ENCODE results near the gene PEX12. TPM values are rescaled to one million over a fixed set of nuclear protein-coding genes. Genes with fewer than 3 reads are reported as not detected.

Gene PEX12
- total and polyA plus RNA-seq, 2 of the 4 experiments (the other 2 are of a cell fraction): 4.5 to 7.9 TPM

GRCh38 chr17:35607239-35607847, 29.0 kb upstream of the PEX12 start:
- no peaks in the 10 kb centered on the region for H3K27me3 ChIP-seq (ENCODE audit: control insufficient read depth, insufficient read depth, low read length)
- peaks cover 10% of the 10 kb centered on the region for H3K4me1 ChIP-seq (ENCODE audit: control insufficient read depth, insufficient read depth, low read length)
- no peak overlapping the region for H2AK5ac ChIP-seq (ENCODE audit: low read depth, low read length)
- 0 out of 2 replicates have a peak overlapping the region, but pooled peaks have one; percentile 40 for H2BK20ac ChIP-seq (ENCODE audit: low read depth, low read length)
- peak overlapping the region; percentile 13 for H3K4me2 ChIP-seq (ENCODE audit: low read depth, low read length)
- in situ Hi-C loops (cut with MboI; ENCODE audit: low sequenced_read_pairs): no loop called here
- peak; percentile 43 for DNase-seq
- ChIA-PET CTCF (interaction anchor here (0.6 to 1.9 kb wide), 7 partner anchors 12 to 966 kb away, joined by 3 to 11 read pairs (median 5); no protein-coding TSS in a partner anchor), POLR2A (ENCODE audit: unreplicated experiment) (interaction anchor here (0.6 kb wide), 1 partner anchor 15 kb away, joined by 4 read pairs; no protein-coding TSS in a partner anchor)
- intact Hi-C loops (cut with micrococcal nuclease): no loop called here
- no TSS peak for BruUV-seq (replicated peaks)
- peak overlapping the region; percentile 85; the same call in 1 of the 2 replicates for H4K5ac ChIP-seq (ENCODE audit: low read depth, low read length)
- ATAC-seq (ENCODE audit: low read depth): peak; percentile 86
- 0 out of 2 replicates have a peak overlapping the region, but pooled peaks have one; percentile 47 for H3K56ac ChIP-seq (ENCODE audit: extremely low read depth, insufficient read depth, low read length)
- H2BK5ac ChIP-seq (ENCODE audit: low read depth, low read length, poor library complexity, severe bottlenecking): peak overlapping the region; percentile 92
- no peak overlapping the region for H3K4me3 ChIP-seq (ENCODE audit: insufficient read depth, low read depth, low read length)
- H2AK9ac ChIP-seq (replicated peaks; ENCODE audit: low read depth, low read length, poor library complexity): peak overlapping the region; percentile 45
- H3K18ac ChIP-seq (ENCODE audit: low read depth, low read length): peak overlapping the region; percentile 35
- peak overlapping the region; percentile 39 for H3K9ac ChIP-seq (ENCODE audit: low read depth, low read length)
- H2AFZ ChIP-seq (replicated peaks; ENCODE audit: low read length, poor library complexity): no peak overlapping the region
- peak overlapping the region; percentile 25; the same call in 1 of the 2 replicates for H3K23ac ChIP-seq (ENCODE audit: low read depth, low read length)
- dilution Hi-C loops (cut with HindIII; ENCODE audit: low sequenced_read_pairs, unreplicated experiment): no loop called here
- H2BK120ac ChIP-seq (ENCODE audit: low read depth, low read length): peak overlapping the region; percentile 73
- TF ChIP-seq RFX5 (IDR thresholded peaks at IDR 0.05; ENCODE audit: low read depth, low read length) (no peak), MAZ (IDR thresholded peaks at IDR 0.05; ENCODE audit: borderline replicate concordance, low read depth, low read length) (no peak), NFE2L2 (IDR thresholded peaks at IDR 0.05; ENCODE audit: low read depth, low read length) (no peak), BHLHE40 (IDR thresholded peaks at IDR 0.05; ENCODE audit: low read depth, low read length) (no peak), POLR2A (IDR thresholded peaks at IDR 0.05; ENCODE audit: low read depth, low read length) (no peak), CHD1 (IDR thresholded peaks at IDR 0.05; ENCODE audit: low read depth, low read length) (no peak), MXI1 (IDR thresholded peaks at IDR 0.05; ENCODE audit: borderline replicate concordance, low read depth, low read length) (no peak), CTCF (conservative IDR thresholded peaks at IDR 0.05; ENCODE audit: low read depth, low read length) (no peak), SMC3 (IDR thresholded peaks at IDR 0.05; ENCODE audit: low read depth, low read length) (no peak), FOS (IDR thresholded peaks at IDR 0.05; ENCODE audit: low read depth, low read length) (no peak), MAFK (IDR thresholded peaks at IDR 0.05; ENCODE audit: low read depth, low read length) (no peak), RCOR1 (IDR thresholded peaks at IDR 0.05; ENCODE audit: insufficient replicate concordance, low read length) (no peak)
- H3K4ac ChIP-seq (ENCODE audit: low read depth, low read length): peak overlapping the region; percentile 64
- H3K14ac ChIP-seq (replicated peaks; ENCODE audit: low read depth, low read length): peak overlapping the region; percentile 66
- H3K36me3 ChIP-seq (ENCODE audit: control insufficient read depth, insufficient read depth, low read length): peaks cover 29% of the 10 kb centered on the region
- H2BK15ac ChIP-seq (ENCODE audit: low read depth, low read length): no peak overlapping the region
- peak overlapping the region; percentile 82; the same call in 1 of the 2 replicates for H3K27ac ChIP-seq (ENCODE audit: insufficient read depth, low read length)
- H4K91ac ChIP-seq (ENCODE audit: insufficient read depth, low read depth, low read length): peak overlapping the region; percentile 39; the same call in 1 of the 2 replicates
- H3K9me1 ChIP-seq (ENCODE audit: insufficient read depth, low read length): 0 out of 2 replicates have a peak, but pooled peaks cover 5% of the 10 kb centered on the region
- no peaks in the 10 kb centered on the region for H4K20me1 ChIP-seq (ENCODE audit: insufficient read depth, low read length)
- peak overlapping the region in 1 of 2 experiments; percentile 63; a peak in 1 of 4 replicates for H4K8ac ChIP-seq (ENCODE audit: low read depth in 2 of 2, low read length in 2 of 2)
- H3K79me1 ChIP-seq (ENCODE audit: low read depth in 1 of 2, low read length in 2 of 2): peaks cover 29 to 30% of the 10 kb centered on the region in 2 experiments
- no peaks in the 10 kb centered on the region for H3K9me3 ChIP-seq (ENCODE audit: control insufficient read depth, insufficient read depth, low read length)
- WGBS, 2 experiments (ENCODE audit: extremely low coverage in 2 of 2, insufficient read length in 1 of 2): no CpG with 5 or more reads among the region's 3 CpGs

Measured in IMR-90 (cell line).